ENCODE measurements around the gene SH2D1B.

DNA sequence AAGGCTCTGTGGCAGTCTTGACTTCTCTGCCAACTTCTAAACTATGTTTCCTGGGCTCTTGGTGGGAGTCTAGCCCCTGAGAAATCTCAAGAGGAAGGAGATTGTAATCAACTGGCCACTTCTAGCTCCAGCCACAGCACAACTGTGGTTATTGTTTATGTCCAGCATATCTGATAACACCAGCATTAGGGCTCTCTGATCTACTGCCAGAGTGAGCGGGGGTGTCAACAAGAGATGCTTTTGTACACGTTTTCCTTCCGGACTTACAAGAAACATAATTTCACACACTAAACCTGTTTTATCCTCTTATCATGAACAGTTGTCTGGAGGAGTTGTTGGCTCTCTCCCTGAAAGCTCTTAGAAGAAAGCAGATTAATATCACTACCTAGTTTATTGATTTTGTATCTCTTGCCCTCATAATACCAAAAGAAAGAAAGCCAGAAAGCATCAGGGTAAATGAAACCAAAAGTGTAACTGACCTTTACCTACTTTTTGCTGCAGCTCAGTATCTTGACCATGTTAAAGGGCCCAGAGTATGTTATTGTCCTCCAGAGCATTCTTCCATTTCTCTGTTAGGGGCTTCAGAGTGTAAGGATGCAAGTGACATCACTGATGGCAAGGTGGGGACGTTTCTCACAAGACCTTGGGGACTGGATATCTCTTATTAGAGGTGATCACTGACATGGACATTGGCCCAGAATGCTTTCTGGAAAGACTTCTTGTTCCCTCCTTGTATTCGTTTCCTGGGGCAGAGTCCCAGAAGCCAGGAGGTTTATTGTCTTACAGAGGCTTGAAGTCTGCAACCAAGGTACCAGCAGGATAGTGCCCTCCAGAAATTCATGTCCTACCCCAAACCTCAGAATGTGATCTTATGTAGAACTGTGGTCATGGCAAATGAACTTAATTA, 9.6 kb upstream of the SH2D1B start:
- TF ChIP-seq, protein P1, sequence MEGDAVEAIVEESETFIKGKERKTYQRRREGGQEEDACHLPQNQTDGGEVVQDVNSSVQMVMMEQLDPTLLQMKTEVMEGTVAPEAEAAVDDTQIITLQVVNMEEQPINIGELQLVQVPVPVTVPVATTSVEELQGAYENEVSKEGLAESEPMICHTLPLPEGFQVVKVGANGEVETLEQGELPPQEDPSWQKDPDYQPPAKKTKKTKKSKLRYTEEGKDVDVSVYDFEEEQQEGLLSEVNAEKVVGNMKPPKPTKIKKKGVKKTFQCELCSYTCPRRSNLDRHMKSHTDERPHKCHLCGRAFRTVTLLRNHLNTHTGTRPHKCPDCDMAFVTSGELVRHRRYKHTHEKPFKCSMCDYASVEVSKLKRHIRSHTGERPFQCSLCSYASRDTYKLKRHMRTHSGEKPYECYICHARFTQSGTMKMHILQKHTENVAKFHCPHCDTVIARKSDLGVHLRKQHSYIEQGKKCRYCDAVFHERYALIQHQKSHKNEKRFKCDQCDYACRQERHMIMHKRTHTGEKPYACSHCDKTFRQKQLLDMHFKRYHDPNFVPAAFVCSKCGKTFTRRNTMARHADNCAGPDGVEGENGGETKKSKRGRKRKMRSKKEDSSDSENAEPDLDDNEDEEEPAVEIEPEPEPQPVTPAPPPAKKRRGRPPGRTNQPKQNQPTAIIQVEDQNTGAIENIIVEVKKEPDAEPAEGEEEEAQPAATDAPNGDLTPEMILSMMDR (IDR thresholded peaks at IDR 0.05; ENCODE audit: insufficient read depth, low read length): no peak
- no peak for TF ChIP-seq POLR2AphosphoS5 (IDR thresholded peaks at IDR 0.05; ENCODE audit: low read depth)
- TF ChIP-seq, protein P2, sequence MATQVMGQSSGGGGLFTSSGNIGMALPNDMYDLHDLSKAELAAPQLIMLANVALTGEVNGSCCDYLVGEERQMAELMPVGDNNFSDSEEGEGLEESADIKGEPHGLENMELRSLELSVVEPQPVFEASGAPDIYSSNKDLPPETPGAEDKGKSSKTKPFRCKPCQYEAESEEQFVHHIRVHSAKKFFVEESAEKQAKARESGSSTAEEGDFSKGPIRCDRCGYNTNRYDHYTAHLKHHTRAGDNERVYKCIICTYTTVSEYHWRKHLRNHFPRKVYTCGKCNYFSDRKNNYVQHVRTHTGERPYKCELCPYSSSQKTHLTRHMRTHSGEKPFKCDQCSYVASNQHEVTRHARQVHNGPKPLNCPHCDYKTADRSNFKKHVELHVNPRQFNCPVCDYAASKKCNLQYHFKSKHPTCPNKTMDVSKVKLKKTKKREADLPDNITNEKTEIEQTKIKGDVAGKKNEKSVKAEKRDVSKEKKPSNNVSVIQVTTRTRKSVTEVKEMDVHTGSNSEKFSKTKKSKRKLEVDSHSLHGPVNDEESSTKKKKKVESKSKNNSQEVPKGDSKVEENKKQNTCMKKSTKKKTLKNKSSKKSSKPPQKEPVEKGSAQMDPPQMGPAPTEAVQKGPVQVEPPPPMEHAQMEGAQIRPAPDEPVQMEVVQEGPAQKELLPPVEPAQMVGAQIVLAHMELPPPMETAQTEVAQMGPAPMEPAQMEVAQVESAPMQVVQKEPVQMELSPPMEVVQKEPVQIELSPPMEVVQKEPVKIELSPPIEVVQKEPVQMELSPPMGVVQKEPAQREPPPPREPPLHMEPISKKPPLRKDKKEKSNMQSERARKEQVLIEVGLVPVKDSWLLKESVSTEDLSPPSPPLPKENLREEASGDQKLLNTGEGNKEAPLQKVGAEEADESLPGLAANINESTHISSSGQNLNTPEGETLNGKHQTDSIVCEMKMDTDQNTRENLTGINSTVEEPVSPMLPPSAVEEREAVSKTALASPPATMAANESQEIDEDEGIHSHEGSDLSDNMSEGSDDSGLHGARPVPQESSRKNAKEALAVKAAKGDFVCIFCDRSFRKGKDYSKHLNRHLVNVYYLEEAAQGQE (IDR thresholded peaks at IDR 0.05; ENCODE audit: insufficient replicate concordance, low read depth): no peak
- TF ChIP-seq GABPA (IDR thresholded peaks at IDR 0.05; ENCODE audit: low read depth): no peak
